Keratinocyte (primary cell): Measurements from ENCODE around the gene HOMER3.

Experiments used
- CTCF ChIP-seq, 3 experiments: IDR thresholded peaks in 1 of 3; conservative IDR thresholded peaks in 1 of 3; optimal IDR thresholded peaks in 1 of 3; 2 replicates in 2 of 3; 3 replicates in 1 of 3; pipeline versions ENCODE3 to v1.5.1; 2011; ENCODE audit warnings: low read length in 3 of 3, mild to moderate bottlenecking in 3 of 3, moderate library complexity in 2 of 3, control low read depth in 1 of 3, inconsistent platforms in 1 of 3; ENCODE audit not compliant: insufficient read depth in 2 of 3; ENCODE audit errors: extremely low read depth in 1 of 3
- EZH2 ChIP-seq: IDR thresholded peaks from one replicate; pipeline ENCODE4 v1.6.1; 2012; ENCODE audit warnings: inconsistent platforms, mild to moderate bottlenecking, low read length, moderate library complexity

GRCh38 chr19:18984251-18984650 lies 43.2 kb upstream of the HOMER3 start:
- TF ChIP-seq CTCF (optimal IDR thresholded peaks at IDR 0.05 in 1 of 3, IDR thresholded peaks at IDR 0.05 in 1 of 3, conservative IDR thresholded peaks at IDR 0.05 in 1 of 3; ENCODE audit: extremely low read depth in 1 of 3, insufficient read depth in 2 of 3, low read length in 3 of 3) (no peak), EZH2 (no peak)
